WTC11 (cell line): ENCODE data around the gene STAMBP. TPM values are rescaled to one million over a fixed set of nuclear protein-coding genes. Genes with fewer than 3 reads are reported as not detected.

ENCODE experiments used
- ATAC-seq: fragments of 200-7000 bp; cut with Tn5 transposase; 2 replicates; pipeline ENCODE4 v1.10.0; 2021; ENCODE audit warnings: mild to moderate bottlenecking, moderate library complexity
- CTCF ChIA-PET: fragments of 300-600 bp; sonication (Branson Sonifier 250); formaldehyde crosslinking; loops from one replicate; lab custom pipeline; 2021; ENCODE audit warnings: antibody characterized with exemption; lab: Charles Lee
- POLR2A ChIA-PET: fragments of 350-600 bp; sonication (Branson Sonifier 250); formaldehyde crosslinking; loops from one replicate; lab custom pipeline; 2021; ENCODE audit warnings: antibody characterized with exemption; lab: Charles Lee
- DNase-seq: peaks from one replicate; pipeline ENCODE4 v3.0.0; 2021; ENCODE audit warnings: low spot score
- H3K27ac Mint-ChIP-seq: 2 replicates; pipeline ENCODE4 v1.8.0; 2021; ENCODE audit warnings: mixed read lengths
- H3K27me3 Mint-ChIP-seq: 2 replicates; pipeline ENCODE4 v1.8.0; 2021; ENCODE audit warnings: low read depth, mild to moderate bottlenecking, moderate library complexity, mixed read lengths
- H3K36me3 Mint-ChIP-seq: 2 replicates; pipeline ENCODE4 v1.8.0; 2021; ENCODE audit warnings: mixed read lengths
- H3K4me1 Mint-ChIP-seq: 2 replicates; pipeline ENCODE4 v1.8.0; 2022; ENCODE audit warnings: mixed read lengths
- H3K4me3 Mint-ChIP-seq: 2 replicates; pipeline ENCODE4 v1.8.0; 2021; ENCODE audit warnings: mild to moderate bottlenecking, moderate library complexity, mixed read lengths
- H3K9me3 Mint-ChIP-seq: 2 replicates; pipeline ENCODE4 v1.8.0; 2021; ENCODE audit warnings: mixed read lengths
- ATF1 ChIP-seq: sonication (generic); formaldehyde crosslinking; IDR thresholded peaks from 2 replicates; pipeline ENCODE4 v1.8.1; 2023; ENCODE audit warnings: mild to moderate bottlenecking, moderate library complexity, missing genetic modification reagents
- CREM ChIP-seq: sonication (generic); formaldehyde crosslinking; IDR thresholded peaks from 2 replicates; pipeline ENCODE4 v1.8.1; 2022; ENCODE audit warnings: mild to moderate bottlenecking, missing genetic modification reagents, moderate library complexity
- E2F4 ChIP-seq: sonication (generic); formaldehyde crosslinking; IDR thresholded peaks from 2 replicates; pipeline ENCODE4 v1.8.1; 2022; ENCODE audit warnings: low read depth, mild to moderate bottlenecking, moderate library complexity, missing genetic modification reagents, borderline replicate concordance
- ETV6 ChIP-seq: sonication (generic); formaldehyde crosslinking; IDR thresholded peaks from 2 replicates; pipeline ENCODE4 v1.8.1; 2022; ENCODE audit warnings: mild to moderate bottlenecking, missing genetic modification reagents
- GABPB1 ChIP-seq: sonication (generic); formaldehyde crosslinking; IDR thresholded peaks from 2 replicates; pipeline ENCODE4 v1.8.1; 2023; ENCODE audit warnings: mild to moderate bottlenecking, missing genetic modification reagents
- GTF2I ChIP-seq: fragments of 250-450 bp; sonication (Bioruptor Pico); conservative IDR thresholded peaks from 2 replicates; pipeline ENCODE4 v1.4.0; 2021; ENCODE audit warnings: mild to moderate bottlenecking
- MYBL2 ChIP-seq: sonication (generic); formaldehyde crosslinking; IDR thresholded peaks from 2 replicates; pipeline ENCODE4 v1.8.1; 2023; ENCODE audit warnings: mild to moderate bottlenecking, moderate library complexity, missing genetic modification reagents
- NR1H2 ChIP-seq: sonication (generic); formaldehyde crosslinking; IDR thresholded peaks from 2 replicates; pipeline ENCODE4 v1.9.0; 2021; ENCODE audit warnings: mild to moderate bottlenecking, moderate library complexity, missing genetic modification reagents
- OVOL2 ChIP-seq: fragments of 250-450 bp; sonication (Bioruptor Pico); IDR thresholded peaks from 2 replicates; pipeline ENCODE4 v1.9.0; 2021; ENCODE audit warnings: mild to moderate bottlenecking, borderline replicate concordance
- PRRX2 ChIP-seq: fragments of 250-450 bp; sonication (Bioruptor Pico); IDR thresholded peaks from 2 replicates; pipeline ENCODE4 v1.8.0; 2021; ENCODE audit warnings: mild to moderate bottlenecking
- SOX15 ChIP-seq: fragments of 250-450 bp; sonication (Bioruptor Pico); IDR thresholded peaks from 2 replicates; pipeline ENCODE4 v1.9.0; 2021; ENCODE audit warnings: mild to moderate bottlenecking
- SP1 ChIP-seq: sonication (generic); formaldehyde crosslinking; conservative IDR thresholded peaks from 2 replicates; pipeline ENCODE4 v1.8.1; 2022; ENCODE audit warnings: missing genetic modification reagents
- TCF7 ChIP-seq: sonication (generic); formaldehyde crosslinking; IDR thresholded peaks from 2 replicates; pipeline ENCODE4 v1.8.0; 2022; ENCODE audit warnings: mild to moderate bottlenecking, low read depth, missing genetic modification reagents, moderate library complexity
- TP53 ChIP-seq: sonication (generic); formaldehyde crosslinking; IDR thresholded peaks from 2 replicates; pipeline ENCODE4 v1.8.1; 2023; ENCODE audit warnings: mild to moderate bottlenecking, missing genetic modification reagents
- USF2 ChIP-seq: sonication (generic); formaldehyde crosslinking; IDR thresholded peaks from 2 replicates; pipeline ENCODE4 v1.8.1; 2023; ENCODE audit warnings: mild to moderate bottlenecking, missing genetic modification reagents, moderate library complexity
- ZNF121 ChIP-seq: sonication (generic); formaldehyde crosslinking; IDR thresholded peaks from 2 replicates; pipeline ENCODE4 v1.8.0; 2023; ENCODE audit warnings: missing genetic modification reagents
- ZNF138 ChIP-seq: sonication (generic); formaldehyde crosslinking; conservative IDR thresholded peaks from 2 replicates; pipeline ENCODE4 v1.8.1; 2022; ENCODE audit warnings: mild to moderate bottlenecking, moderate library complexity, missing genetic modification reagents
- ZNF425 ChIP-seq: fragments of 250-450 bp; sonication (Bioruptor Pico); conservative IDR thresholded peaks from 2 replicates; pipeline ENCODE4 v1.9.0; 2021; ENCODE audit warnings: mild to moderate bottlenecking
- total RNA-seq: library from RNA; stranded (reverse); gene quantifications from 3 replicates; pipeline ENCODE4 v1.2.3, GENCODE V29; 2021
- TF ChIP-seq, protein P1 (sequence below): sonication (generic); formaldehyde crosslinking; IDR thresholded peaks from 2 replicates; pipeline ENCODE4 v1.8.0; 2022; ENCODE audit warnings: mild to moderate bottlenecking, missing genetic modification reagents
- TF ChIP-seq, protein P2 (sequence below): fragments of 200-600 bp; IDR thresholded peaks from 2 replicates; pipeline ENCODE4 v1.8.0; 2022; ENCODE audit warnings: antibody characterized with exemption
- TF ChIP-seq, protein P3 (sequence below): sonication (generic); formaldehyde crosslinking; IDR thresholded peaks from 2 replicates; pipeline ENCODE4 v1.8.1; 2023; ENCODE audit warnings: mild to moderate bottlenecking, missing genetic modification reagents

Gene STAMBP
- total RNA-seq, 1 experiment from 2014 or later: 40.9 TPM

- TF ChIP-seq E2F4 (CRISPR knock-in tag): no peak
- TF ChIP-seq GTF2I (CRISPR knock-in tag): no peak
- no peak for TF ChIP-seq PRRX2 (CRISPR knock-in tag)
- TF ChIP-seq TCF7 (CRISPR knock-in tag): no peak
- no peak for TF ChIP-seq NR1H2
- TF ChIP-seq, protein P1, sequence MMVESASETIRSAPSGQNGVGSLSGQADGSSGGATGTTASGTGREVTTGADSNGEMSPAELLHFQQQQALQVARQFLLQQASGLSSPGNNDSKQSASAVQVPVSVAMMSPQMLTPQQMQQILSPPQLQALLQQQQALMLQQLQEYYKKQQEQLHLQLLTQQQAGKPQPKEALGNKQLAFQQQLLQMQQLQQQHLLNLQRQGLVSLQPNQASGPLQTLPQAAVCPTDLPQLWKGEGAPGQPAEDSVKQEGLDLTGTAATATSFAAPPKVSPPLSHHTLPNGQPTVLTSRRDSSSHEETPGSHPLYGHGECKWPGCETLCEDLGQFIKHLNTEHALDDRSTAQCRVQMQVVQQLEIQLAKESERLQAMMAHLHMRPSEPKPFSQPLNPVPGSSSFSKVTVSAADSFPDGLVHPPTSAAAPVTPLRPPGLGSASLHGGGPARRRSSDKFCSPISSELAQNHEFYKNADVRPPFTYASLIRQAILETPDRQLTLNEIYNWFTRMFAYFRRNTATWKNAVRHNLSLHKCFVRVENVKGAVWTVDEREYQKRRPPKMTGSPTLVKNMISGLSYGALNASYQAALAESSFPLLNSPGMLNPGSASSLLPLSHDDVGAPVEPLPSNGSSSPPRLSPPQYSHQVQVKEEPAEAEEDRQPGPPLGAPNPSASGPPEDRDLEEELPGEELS (CRISPR knock-in tag): peak; percentile 66; the same call in 1 of the 2 replicates
- no peak for TF ChIP-seq MYBL2 (CRISPR knock-in tag)
- TF ChIP-seq SP1 (CRISPR knock-in tag): peak; percentile 84
- TF ChIP-seq ZNF425 (CRISPR knock-in tag): no peak
These were observed at the start of gene STAMBP (continued) for GRCh38 chr2:73828818-73829570.

DNA sequence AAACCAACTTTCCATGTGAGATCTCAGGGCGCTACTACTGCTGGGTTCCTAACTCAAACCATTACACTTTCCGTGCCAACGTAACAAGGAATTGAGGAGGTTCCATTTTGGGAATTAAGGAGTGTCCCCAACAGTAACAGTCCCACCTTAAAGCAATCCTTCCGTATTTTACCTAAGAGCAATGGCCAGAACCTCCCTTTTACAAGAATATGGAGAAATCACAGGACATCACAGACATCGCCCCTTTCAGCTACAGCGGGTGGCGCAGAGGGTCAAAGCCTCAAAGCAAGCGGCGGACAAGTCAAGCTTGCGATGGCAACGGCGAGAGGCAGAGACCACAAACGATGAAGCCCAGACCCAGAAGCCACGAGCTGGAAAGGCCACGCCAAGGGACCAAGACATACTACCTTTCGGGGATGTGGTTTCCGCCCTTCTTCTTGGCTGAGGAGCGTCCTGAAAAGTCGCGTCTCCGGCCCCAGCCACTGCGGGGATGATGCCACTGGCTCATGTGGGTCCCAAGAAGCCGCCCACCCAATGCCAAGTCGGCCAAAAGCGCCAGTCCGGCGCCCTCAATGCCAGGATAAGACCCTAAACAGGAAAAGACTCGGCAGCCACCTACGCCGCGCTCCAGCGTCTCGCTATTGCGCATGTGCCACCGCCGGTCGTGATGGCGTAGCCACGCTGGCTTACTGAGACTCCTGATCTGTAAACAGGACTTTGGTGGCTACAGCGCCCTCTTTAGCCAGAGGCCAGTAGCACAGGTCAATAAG is 49.1 kb upstream of the STAMBP start, which contains the start of gene DUSP11:
Gene DUSP11 (minus strand): TSS at position 637 of the 770 bp plus-strand sequence. CDS start 129 bp downstream, at position 508.
- peak within 1 kb of the TSS; percentile 67 for H3K27ac Mint-ChIP-seq
- ChIA-PET CTCF (no interaction called here), POLR2A (interaction anchor here (1.0 kb wide), 1 partner anchor 49 kb away, joined by 3 read pairs; no protein-coding TSS in a partner anchor)
- peaks cover 18% of the 10 kb centered on the region for H3K36me3 Mint-ChIP-seq
- ATAC-seq (peak; percentile 100), DNase-seq (peak; percentile 97)
- peak within 1 kb of the TSS; percentile 96 for H3K4me3 Mint-ChIP-seq
- no peaks in the 10 kb centered on the region for H3K27me3 Mint-ChIP-seq
- H3K4me1 Mint-ChIP-seq: peaks cover 10% of the 10 kb centered on the region
- H3K9me3 Mint-ChIP-seq: no peaks in the 10 kb centered on the region
- TF ChIP-seq USF2 (CRISPR knock-in tag): no peak
- no peak for TF ChIP-seq ATF1
- TF ChIP-seq TP53 (CRISPR knock-in tag): no peak
- no peak for TF ChIP-seq ZNF121 (CRISPR knock-in tag)
- TF ChIP-seq OVOL2 (CRISPR knock-in tag): no peak
- 0 out of 2 replicates have a peak, but pooled peaks have one; percentile 67 for TF ChIP-seq GABPB1
- no peak for TF ChIP-seq SOX15
- TF ChIP-seq ETV6 (CRISPR knock-in tag): 0 out of 2 replicates have a peak, but pooled peaks have one; percentile 55
- TF ChIP-seq NR1H2: no peak
- TF ChIP-seq, protein P2, sequence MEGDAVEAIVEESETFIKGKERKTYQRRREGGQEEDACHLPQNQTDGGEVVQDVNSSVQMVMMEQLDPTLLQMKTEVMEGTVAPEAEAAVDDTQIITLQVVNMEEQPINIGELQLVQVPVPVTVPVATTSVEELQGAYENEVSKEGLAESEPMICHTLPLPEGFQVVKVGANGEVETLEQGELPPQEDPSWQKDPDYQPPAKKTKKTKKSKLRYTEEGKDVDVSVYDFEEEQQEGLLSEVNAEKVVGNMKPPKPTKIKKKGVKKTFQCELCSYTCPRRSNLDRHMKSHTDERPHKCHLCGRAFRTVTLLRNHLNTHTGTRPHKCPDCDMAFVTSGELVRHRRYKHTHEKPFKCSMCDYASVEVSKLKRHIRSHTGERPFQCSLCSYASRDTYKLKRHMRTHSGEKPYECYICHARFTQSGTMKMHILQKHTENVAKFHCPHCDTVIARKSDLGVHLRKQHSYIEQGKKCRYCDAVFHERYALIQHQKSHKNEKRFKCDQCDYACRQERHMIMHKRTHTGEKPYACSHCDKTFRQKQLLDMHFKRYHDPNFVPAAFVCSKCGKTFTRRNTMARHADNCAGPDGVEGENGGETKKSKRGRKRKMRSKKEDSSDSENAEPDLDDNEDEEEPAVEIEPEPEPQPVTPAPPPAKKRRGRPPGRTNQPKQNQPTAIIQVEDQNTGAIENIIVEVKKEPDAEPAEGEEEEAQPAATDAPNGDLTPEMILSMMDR: peak; percentile 86
- TF ChIP-seq, protein P3, sequence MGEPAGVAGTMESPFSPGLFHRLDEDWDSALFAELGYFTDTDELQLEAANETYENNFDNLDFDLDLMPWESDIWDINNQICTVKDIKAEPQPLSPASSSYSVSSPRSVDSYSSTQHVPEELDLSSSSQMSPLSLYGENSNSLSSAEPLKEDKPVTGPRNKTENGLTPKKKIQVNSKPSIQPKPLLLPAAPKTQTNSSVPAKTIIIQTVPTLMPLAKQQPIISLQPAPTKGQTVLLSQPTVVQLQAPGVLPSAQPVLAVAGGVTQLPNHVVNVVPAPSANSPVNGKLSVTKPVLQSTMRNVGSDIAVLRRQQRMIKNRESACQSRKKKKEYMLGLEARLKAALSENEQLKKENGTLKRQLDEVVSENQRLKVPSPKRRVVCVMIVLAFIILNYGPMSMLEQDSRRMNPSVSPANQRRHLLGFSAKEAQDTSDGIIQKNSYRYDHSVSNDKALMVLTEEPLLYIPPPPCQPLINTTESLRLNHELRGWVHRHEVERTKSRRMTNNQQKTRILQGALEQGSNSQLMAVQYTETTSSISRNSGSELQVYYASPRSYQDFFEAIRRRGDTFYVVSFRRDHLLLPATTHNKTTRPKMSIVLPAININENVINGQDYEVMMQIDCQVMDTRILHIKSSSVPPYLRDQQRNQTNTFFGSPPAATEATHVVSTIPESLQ (CRISPR knock-in tag): no peak
- TF ChIP-seq ZNF138 (CRISPR knock-in tag): no peak
- TF ChIP-seq CREM (CRISPR knock-in tag): no peak
